IPS-NIHi7 (cell line): ENCODE data around the gene IGSF22.
A peak's percentile ranks its signal among the peaks of the same experiment; 100 is the strongest.

Experiments used
- DNase-seq: peaks from one replicate; pipeline ENCODE4 v3.0.0; 2012; ENCODE audit warnings: mixed read lengths; ENCODE audit errors: extremely low spot score

IGSF22 gene

DNA sequence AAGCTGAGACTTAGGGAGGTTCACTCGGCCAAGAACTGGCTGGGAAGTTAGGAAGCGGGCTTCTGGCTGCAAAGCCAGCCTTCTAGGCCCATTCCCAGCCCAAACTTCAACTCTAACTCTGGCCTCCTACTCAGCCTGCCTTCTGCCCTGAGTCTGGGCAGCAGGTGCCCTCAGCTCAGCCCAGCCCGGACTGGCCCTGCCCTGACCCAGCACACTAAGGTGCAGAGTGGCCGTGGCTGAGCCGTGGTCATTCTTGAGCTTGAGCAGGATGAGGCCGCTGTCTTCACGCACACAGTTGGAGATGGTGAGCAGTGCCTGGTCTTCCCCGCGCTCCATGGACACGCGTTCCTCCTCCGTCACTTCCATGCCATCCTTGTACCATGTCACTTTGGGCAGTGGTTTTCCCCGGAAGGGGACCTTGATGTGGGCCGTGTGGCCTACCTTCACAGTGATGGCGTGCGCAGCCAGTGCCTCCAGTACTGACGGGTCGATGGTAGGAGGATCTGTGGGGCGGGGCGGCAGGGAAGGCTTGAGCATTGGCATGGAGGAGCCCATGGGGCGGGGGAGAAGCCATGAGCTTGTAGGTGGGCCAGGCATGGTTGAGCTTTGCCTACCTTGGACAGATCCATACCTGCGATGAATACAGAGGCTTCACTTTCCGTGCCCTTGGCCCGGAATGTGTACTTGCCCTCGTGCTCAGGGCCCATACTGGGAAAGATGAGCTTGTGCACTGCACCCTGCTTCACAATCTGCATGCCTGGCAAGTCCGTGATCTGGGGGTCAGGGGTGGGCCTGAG is 12.1 kb downstream of the IGSF22 start:
- no peak for DNase-seq

DNA sequence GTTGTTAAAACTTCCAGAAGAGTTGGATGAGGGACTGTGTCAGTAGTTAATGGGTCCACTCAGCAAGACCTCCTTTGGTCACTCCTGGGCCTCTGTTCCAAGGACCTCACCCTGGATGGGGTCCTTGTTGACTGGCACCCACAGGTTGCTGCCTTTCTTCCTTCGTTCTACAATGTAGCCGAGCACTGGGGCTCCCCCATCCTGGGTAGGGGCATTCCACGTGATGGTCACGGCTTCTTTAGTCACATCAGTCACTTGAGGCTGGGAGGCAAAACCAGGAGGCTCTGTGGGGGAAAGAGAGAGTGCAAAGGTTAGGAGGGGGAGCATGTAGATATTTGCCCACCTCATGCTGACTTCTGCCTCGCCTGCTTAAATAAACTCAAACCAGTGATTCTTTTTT is 15.4 kb downstream of the IGSF22 start:
- DNase-seq, result no peak

DNA sequence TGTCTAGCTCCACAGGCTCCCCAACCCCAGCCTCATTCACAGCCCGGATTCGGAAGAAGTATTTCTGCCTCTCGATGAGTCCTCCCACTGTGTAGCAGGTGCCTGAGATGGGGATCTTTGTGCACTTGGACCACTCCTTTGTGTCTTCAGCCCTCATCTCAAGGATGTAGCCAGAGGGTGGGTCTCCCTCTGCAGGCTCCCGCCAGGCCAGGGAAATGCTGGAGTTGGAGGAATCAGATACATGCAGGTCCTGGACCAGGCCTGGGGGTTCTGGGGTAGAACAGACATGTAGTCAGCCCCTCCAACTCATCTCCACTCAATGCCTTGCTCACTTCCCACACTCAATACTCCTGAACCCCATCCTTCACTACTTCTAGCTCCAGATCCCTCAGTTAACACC is 16.6 kb downstream of the IGSF22 start:
- DNase-seq, result no peak

DNA sequence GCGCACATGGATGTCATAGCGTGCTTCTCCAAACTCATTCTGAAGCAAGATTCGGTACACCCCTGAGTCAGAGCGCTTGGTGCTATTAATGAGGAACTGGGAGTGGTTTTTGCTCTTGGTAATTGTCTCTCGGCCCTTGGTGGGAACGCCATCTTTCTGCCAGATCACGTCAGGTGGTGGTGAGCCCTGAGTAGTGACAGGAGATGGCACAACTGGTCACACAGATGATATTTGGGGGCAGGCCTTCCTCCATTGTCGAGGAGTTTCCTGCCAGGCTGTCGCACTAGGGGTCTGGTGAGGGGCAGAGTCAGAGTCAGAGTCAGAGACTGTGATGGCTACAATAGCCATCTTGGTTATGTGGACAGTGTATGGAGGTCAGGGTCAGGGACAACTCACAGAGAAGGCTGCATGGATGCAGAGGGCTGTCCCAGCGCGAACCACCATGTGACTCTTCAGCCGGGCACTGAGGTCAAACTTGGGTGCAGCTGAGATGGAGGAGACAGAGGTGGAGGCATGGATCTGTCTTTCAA is 18.1 kb downstream of the IGSF22 start:
- no peak for DNase-seq

DNA sequence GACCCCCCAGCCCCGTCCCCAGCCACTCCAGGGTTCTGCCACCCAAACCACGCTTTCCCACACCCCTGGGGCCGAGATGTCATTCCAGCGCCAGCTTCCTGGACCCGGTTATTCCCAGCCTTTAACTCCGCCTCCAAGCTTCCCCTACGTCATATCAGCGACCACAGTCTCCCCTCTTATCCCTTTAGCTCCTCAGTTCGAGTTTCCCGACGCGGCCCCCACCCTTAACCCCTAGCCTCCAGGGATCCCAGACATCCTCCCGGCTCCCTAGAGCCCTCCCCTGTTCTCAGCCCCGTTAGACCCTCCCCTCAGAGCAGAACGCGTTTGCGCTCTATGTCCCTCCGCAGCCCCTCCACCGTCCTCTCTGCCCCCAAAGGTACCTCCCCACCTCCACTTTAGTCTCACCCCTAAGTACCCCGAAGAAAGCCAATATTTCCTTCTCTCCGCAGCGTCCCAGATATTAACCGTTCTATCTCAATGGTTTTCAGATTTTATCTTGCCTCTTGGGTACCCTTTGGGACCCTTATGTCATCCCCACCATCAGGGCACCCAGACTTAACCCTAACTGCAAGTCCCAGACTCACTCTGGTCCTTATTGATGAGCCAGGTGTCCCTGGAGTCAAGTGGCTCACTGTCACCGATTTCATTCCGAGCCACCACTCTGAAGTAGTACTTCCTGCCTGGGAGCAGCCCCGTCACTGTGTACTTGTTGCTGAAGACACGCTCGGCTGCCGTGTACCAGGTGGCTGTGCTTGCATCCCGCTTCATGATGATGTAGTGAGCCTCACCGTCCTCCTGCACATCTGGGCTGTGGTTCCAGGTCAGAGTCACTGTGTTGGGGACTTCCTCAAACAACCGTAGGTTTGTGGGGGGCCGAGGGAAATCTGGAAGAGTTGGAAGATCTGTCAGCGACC is 19.4 kb downstream of the IGSF22 start:
- DNase-seq, result peak; percentile 84

DNA sequence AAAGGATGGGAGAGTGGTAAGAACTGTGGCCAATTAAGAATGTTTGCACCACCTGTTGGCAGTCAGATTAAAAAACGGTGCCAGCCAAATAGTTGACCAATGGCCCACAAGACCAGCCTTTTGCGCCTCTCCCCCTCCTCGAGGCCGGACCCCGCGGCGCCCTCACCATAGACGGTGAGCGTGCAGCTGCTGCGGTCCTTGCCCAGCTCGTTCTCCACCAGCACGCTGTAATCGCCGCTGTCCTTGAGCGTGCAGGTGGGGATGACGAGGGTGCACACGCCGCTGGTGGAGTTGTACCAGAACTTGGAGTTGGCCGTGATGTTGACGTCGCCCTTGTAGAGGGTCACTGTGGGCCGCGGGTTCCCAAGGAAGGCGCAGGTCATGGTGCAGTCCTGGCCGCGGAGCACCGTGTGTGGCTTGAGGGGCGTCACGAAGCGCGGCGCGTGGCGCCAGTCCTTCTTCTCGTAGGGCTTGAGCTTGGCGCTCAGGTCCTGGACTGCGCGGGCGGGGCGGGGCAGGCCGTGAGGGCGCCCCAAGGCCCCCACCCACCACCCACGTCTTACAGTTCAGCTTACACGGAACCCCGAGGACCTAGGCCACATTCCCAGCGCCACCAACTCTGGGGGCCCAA is 20.2 kb downstream of the IGSF22 start:
- DNase-seq, result no peak

DNA sequence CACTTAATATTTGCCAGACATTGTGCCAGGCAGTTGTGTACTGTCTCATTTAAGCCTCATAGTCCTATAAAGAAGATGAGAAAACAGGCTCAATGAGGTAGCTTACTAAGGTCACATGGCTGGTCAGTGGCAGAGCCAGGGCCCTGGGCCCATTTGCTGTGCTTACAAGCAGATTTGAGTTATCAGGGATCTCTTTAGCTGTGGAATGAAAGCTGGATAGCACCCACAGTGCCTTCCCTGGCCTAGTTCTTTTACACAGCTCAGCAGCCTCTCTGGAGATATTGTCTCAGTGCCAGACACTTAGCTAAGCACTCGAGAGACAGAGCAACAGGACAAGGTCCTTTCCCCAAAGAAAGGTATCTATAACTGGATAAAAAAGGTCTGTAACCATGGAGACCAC is 21.3 kb downstream of the IGSF22 start:
- no peak for DNase-seq

DNA sequence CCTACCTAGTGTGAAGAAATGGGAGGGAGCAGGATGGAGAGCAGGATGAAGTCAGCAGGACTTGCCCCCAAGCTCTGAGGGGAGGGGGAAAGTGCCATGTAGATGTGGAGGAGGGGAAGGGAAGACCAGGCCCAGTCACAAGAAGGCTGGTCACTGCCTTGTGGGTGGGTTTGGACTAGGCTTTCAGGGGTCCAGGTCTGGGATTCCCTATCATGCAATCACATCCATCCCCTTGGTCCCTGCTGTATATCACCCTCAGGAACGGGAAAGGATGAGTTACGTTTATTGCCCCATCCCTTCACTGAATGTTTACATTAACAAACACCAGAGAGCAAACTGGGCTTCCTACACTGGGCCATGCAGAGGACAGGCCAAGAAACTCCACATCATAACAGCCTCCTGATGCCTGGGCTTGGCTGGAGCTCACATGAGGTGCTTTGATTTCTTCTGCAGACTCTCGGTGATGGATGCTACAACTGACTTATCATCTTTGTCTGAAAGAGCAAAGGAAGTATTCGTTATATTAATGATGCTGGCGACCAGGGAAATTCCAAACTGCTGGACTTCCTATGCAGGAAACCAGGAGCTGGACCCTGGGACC is 21.8 kb downstream of the IGSF22 start:
- DNase-seq, result no peak

DNA sequence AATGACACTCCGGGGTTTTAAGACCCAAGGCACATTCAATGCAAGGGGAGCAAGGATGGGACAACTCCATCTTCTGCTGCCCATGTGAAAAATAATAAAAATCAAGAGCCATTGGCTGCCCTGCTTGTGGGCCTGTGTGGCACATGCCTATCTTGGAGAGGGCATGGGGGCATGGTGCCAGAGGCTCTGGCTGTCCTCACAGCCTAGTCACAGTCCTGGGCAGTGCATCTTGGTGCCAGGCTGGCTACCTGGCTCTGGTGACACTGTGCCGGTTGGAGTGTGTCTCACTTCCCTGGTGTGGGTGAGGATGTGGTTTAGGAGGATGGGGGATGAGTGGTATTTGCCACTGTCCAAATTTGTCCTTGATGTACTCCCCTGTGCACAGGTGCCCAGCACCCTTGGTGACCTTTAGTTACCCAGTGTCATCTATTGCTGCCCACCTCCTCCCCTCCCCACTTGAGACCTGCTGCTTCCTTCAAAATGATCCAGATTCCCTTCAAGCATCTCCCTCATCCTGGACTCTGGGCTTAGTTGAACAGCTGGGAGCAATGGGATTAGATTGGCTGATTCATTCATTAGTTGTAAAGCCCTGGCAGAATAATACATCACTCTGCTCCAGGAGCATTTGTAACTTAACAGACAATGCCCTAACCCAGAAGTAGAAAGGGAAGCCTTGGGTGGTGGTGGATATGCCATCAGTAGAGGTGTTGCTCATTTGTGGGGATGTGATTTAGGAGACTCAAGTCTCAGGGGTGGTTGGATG is 22.8 kb downstream of the IGSF22 start:
- no peak for DNase-seq

DNA sequence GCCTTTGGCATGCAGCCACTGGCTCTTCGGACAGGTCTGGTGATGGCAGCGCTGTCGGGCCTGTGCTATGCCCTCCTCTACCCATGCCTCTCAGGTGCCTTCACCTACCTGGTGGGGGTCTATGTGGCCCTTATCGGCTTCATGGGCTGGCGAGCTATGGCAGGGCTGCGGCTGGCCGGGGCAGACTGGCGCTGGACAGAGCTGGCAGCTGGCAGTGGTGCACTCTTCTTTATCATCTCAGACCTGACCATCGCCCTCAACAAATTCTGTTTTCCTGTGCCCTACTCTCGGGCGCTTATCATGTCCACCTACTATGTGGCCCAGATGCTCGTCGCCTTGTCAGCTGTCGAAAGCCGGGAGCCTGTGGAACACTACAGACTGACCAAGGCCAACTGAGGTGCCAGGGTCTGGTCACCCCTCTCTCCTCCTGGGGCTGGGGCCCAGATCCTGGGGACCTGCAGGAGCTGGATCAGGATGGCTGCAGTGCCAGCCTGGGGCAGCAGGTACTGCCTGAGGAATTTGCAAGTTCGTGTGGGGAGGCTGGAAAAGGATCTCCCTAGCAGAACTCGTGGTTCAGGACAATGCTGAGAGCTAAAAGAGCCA is 24.3 kb downstream of the IGSF22 start:
- no peak for DNase-seq

DNA sequence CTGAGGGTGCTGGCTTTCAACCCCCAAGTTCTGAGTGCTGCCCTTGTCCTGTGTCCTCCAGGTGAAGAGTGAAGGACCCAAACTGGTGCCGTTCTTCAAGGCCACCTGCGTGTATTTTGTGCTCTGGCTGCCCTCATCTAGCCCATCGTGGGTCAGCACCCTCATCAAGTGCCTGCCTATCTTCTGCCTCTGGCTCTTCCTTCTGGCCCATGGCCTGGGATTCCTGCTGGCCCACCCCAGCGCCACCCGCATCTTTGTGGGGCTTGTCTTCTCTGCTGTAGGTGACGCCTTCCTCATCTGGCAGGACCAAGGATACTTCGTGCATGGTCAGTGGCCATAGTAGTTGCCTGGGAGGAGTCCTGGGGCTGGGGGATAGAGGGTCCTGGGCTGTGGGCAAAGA is 25.1 kb downstream of the IGSF22 start:
- no peak for DNase-seq

DNA sequence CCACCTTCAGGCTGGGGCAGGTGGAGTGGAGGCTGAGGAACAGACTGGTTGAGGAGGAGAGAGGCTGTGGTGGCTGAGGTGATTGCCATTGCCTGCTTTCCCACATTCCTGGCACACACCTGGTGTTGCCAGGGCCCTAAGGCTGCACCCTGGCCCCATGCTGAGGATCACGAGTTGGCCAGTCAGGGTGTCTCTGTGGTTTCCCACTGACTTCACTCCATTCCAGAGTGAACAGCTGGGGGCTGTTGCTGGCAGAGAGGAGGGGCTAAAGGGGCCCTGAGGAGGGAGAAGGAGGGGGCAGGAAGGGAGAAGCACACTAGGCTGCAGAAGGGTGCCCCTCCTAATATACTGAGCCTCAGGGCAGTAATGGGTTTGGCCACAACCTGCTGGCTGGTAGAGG is 25.6 kb downstream of the IGSF22 start:
- no peak for DNase-seq

DNA sequence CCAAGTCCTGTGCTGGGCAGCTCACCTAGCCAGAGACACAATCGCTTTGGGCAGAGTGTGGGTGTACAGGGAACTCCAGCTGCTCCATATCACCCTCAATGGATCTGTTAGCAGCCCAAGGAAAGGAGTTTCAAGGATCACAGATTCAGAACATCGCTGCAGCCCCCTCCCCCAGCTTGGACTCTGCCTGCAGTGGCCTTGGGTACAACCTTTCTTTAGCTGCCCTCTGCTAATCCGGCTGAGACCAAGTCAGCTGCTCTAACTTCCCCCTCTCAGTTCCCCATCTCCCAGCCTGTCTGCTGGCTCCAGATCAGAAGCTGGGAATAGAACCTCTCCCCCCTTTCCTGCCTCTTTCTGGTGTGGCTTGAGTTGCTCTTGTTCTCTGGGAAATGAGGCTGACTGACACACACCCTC is 26.1 kb downstream of the IGSF22 start:
- DNase-seq, result no peak

DNA sequence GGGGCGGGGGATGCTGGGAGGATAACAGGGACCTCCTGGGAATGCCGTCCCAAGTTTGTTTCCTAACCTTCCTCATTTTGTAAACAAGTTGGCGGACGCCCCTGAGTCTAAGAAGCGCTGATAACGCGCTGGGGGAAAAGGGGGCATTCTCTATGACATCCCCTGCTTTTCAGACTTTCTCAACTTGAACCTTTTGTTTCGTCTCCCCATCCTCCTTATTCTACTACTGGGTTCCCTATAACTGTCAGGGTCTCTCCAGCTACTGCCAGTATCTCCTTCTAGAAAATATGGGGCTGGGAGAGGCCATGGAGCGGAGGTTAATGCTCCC is 26.8 kb downstream of the IGSF22 start:
- no peak for DNase-seq

DNA sequence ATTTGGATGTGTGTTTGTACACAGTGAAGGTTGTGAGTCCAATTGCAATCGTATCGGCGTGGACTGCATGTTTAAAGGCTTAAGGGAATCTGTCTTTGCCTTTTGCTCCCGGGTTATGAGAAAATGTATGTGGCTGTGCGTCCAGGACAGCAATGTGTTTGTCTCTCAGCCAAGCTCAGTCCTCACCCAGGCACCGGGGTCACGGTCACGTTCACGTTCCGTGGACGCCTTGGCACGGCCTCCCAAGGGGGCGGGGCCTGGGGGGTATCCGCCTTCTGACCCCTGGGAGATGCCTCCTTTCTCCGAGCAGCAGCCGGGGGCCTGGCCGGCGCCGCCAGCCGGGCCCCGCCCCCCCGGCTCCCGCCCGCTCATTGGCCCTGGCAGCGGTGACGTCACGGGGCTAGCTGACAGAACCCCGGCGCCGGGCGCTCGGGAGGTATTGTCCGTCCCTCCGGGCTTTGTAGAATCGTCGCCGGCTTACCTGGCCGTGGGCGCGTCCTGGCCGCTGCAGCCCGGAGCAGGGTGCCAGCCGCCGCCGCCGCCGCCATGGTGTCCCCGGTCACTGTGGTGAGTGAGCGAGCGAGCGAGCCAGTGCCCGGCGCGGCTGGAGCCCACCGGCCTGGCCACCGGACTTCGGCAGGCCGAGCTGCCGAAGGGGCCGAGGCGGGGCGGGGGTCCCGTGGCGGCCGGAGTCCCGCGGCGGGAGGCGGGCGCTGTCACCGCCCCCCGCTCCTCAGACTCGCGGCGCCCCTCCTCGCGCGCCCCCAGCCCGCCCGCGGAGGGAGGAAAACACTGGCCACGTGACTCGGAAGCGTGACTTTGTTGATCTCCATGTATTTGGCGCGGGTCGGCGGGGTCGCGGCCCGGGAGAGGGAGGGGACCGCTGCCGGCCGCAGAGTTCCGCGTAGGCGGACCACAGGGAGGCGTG is 27.4 kb downstream of the IGSF22 start, which contains the start of gene TMEM86A:
TSS of gene TMEM86A (plus strand) at position 439 of the 928 bp plus-strand sequence. CDS start at position 547, 108 bp downstream.
- DNase-seq, result peak; percentile 98

DNA sequence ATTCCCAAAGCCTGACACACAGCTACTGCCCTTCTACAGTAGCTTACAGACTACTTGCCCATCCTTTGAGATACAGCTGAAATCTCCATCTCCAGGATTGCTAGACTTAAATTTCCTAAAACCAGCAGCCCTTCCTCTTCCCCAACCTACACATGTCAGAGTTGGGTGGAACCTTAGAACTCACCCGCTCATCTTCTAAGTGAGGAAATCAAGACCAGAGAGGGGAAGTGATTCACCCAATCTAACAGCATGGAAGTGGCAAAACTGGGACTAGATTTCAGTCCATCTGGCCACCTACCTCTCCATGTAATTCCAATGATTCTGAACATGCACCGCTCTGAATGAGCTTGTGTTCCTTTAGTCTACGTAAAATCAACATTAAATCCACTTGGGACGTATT is 28.4 kb downstream of the IGSF22 start:
- no peak for DNase-seq

DNA sequence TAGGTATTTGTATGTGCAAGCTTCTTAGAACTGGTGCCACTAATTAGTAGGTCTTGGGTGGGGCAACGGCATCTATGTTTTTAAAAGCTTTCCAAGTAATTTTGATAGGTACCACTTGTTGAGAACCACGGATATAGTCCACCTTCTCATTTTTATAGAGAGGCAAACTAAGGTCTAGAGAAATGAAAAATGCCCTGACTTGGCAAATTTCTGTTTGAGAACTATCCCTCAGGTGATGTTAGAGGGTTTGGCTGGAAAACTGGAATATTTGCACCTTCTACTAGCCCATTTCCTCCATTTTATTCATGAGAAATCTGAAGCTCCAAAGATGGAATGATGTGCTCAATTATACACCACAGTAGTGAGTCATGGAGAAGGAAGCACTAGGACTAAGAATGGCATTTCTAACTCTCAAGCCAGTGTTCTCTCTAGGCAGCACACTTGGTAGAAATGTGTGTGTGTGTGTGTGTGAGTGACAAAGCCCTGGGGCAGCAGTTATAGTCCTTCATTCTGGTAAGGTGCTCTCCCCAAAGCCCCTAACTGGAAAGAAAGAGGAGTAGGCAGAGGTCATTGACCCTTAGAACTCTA is 29.3 kb downstream of the IGSF22 start:
- DNase-seq, result no peak

DNA sequence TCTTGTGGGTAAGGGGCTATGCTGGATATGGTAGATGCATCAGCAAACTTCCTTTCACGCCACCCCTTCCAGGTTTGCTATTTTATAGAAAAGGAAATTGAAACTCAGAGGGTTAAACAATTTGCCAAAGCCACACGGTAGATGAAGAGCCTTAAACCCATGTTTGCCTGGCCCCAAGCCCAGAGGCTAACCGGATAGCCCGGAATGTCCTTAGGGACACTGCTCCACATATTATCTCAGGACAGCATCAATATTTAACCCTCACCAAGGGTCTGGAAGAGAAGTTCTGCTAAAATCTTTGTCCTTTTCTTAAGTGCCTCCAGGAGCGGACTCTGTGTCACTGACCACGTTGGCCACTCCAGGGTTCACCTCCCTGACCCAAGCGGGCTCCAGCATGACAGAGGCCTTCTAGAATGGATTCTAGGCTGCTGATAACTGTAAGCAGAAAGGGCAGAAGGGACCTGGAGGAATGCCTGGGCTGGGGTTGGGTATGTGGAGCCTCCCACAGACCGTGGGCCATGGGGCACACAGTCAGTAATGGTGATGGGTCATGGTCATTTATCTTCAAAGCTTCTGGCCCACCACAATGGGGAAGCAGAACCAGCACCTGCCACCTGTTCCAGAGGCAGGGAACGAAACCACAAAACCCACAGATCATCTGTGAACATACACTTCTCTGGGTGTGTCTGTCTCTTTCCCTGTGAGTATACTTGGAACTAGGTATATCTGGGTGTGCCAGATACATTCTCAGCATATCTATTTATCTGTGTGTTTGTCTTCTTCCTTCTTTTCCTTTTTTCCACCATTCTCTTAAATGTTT is 32.8 kb downstream of the IGSF22 start:
- DNase-seq, result no peak
